Measurements from ENCODE around the gene CEACAM16.

GRCh38 chr19:44706506-44707236 is 7.7 kb downstream of the CEACAM16 start:
- no peak for TF ChIP-seq PAX5 (IDR thresholded peaks at IDR 0.05; ENCODE audit: insufficient read depth, low read length, severe bottlenecking)
- TF ChIP-seq TAF1 (IDR thresholded peaks at IDR 0.05; ENCODE audit: low read depth, low read length): no peak
